Retina (tissue), 1 donor: ENCODE measurements around the gene GNAQ.

Experiments used
- DNase-seq: peaks from one replicate; pipeline ENCODE4 v3.0.0-alpha.2; 2016

GNAQ gene

GRCh38 chr9:77935974-77936373 is 95.6 kb downstream of the GNAQ start:
- DNase-seq: no peak

DNA sequence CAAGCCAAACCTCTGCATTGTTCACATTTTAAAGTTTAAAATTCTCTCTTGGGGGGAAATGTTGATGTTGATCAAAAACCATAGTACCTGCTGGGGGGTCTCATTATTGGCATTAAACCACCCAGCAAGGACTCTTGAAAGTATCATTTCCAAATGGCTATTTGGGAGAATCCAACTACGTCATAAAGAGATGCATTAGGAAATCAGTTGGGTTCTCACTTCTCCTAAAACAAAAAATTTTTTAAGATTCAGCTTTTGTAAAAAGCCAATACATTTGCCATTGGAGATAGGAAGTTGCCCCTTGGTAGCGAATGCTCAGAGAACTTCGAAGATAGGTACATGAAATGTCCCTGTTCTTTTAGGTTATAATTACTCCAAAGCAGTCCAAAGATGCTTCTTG is 96.4 kb downstream of the GNAQ start:
- no peak for DNase-seq

- no peak for DNase-seq
Observed at GRCh38 chr9:77933976-77934375, 97.6 kb downstream of the GNAQ start.

DNA sequence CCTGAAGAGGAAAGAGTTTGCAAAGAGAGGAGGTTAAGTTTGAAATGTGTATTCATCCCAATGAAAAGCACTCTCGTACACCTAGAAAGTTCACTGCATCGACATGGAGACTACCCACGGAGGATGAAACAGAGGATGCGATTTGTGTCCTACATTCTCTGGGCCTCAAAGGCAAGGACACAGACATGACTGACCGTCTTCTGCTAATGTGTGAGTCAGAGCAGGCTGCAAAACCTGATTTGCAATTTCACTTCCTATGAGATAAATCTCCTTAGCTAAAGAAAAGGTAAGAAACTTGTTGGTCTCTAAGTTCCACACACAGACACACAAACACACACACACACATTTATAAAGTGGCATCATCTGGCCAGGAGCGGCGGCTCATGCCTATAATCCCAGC is 98.6 kb downstream of the GNAQ start:
- DNase-seq: no peak

DNA sequence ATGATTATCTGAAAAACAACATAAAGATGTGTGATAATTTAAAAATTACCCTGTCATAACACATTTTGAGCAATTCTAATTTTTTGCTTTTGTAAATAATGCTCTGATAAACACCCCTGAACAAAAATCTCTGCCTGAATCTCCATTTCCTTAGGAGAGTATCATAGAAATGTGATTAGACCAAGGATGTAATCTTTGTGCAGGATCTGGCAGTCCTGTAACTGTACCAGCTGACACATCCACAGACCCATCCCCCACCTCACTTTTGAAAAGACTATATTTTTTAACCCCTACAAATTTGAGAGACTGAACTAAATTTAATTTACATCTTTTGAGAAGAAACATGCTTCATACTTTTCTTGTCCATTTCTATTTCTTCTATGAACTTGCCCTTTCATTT is 101.7 kb downstream of the GNAQ start:
- DNase-seq: no peak

DNA sequence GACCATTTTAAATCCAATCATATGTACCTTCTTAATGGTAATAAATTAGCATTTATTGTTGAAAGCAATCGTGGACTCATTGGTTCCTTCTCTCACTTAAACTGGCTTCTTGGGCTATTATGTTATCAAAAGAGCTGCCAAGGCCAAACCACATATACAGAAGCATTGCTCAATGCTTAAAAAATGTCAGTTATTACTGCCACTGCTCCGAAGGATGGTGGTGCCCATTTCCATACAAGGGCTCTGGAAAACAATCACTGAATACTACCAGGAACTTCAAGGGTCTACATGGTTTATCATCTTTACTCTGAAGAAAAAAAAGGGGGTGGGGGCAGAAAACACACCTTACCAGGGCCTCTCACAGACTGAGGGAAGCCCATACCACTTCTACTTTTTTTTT is 104.3 kb downstream of the GNAQ start:
- DNase-seq: no peak

DNA sequence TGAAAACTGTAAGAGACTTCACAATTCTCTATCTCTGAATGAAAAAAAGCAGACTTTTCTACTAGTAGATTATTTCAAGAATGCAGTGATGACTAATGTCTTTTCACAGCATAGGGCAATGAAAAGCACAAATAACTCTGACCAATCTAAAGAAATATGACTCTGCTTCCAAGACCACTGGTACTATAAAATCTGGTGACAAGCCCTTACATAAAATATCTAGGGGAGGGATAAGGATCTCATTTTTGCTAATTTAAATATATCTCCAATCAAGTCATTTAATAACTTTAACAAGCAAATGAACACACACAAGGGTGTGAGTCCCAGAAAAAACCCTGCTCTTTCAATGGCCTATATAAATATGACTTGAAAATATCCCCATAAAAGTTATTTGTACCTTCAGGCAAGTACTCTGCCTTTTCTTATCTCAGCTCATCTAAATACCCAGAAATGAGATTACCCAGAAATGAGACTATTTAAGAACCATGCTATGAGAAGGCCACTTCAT is 105.2 kb downstream of the GNAQ start:
- no peak for DNase-seq

- DNase-seq: no peak
Observed at GRCh38 chr9:77922591-77922990, 109.0 kb downstream of the GNAQ start.

DNA sequence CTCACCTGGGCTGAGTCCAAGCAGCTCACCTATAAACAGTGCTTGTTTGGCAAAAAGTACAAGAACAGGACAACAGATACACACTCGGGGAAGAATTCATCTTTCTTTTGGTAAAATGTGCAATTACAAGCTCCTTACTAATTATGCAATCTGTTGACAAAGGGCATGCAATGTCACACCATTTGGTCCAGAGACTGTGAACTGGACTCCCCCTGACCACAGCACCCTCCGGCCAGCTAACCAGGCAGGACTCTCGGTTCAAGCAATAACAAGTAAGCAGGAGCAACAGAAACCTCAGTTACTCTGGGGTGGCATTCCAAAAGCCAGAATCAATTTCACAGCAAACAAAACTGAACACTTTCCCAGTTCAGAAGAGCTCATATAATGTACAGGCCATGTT is 113.8 kb downstream of the GNAQ start:
- no peak for DNase-seq

DNA sequence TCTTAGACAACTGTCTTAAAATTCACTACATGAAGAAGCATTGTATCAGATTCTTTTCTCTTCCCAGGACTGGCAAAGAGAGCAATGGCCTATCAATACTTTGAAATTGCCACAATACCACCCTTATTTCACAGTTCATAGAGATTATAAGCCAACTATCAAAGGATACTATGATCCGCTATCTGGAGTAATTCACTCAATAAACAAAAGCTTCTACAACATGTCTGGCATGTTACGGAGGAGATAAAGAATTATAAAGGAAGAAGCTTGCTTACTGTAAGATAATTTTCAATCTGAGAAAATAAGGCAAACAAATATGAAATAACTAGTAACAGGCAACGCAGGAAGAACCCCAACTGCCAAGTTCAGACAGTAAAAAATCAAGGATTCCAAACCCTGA is 114.8 kb downstream of the GNAQ start:
- no peak for DNase-seq

DNA sequence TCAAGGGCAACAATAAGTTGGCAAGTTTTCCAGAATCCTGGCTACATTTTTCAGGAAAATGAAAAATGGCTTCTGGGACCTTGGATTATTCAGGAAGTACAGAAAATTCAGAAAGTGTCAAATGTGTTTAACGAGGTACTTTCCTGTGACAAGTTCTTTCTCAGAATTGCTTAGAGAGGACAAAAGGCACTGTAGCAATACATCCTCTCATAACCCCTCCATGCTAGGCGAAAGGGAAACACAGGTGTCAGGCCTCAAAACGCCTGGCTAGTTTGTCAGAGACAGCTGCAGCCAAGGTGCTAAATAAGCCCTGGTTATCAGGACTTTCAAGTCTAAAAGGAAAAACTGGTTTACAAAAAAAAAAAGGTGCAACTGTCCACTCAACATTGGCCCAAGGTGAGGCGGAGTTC is 115.2 kb downstream of the GNAQ start:
- no peak for DNase-seq

GRCh38 chr9:77915744-77916143 is 115.9 kb downstream of the GNAQ start:
- DNase-seq: no peak

DNA sequence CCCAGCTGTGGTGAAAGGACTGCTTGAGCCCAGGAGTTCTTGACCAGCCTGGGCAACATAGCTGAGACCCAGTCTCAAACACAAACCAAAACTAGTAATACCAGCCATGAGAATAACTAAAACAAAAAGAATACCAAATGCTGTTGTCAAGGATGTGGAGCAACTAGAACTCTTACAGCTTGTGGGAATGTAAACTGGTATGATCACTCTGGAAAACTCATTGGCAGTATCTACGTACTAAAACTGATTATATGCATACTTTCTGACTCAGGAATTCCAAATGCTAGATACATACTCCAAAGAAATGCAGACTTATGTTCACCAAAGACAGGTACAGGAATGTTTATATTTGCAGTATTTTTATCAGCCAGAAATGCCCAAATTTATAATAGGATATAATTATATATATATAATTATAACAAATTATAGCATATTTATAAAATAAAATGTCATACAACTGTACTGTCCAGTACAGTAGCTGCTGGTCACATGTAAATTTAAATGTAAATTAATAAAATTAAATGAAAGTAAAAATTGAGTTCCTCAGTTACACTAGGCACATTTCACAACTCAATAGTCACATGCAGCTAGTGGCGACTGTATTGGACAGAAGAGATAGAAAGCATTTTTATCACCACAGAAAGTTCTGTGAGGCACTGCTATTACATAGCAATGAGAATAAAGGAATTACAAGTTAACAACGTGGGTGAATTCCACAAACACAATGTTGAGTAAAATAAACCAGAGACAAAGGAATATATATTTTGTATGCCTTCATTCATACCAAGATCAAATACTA is 118.5 kb downstream of the GNAQ start:
- no peak for DNase-seq

- DNase-seq: no peak
Observed at GRCh38 chr9:77911928-77912327, 119.7 kb downstream of the GNAQ start.

DNA sequence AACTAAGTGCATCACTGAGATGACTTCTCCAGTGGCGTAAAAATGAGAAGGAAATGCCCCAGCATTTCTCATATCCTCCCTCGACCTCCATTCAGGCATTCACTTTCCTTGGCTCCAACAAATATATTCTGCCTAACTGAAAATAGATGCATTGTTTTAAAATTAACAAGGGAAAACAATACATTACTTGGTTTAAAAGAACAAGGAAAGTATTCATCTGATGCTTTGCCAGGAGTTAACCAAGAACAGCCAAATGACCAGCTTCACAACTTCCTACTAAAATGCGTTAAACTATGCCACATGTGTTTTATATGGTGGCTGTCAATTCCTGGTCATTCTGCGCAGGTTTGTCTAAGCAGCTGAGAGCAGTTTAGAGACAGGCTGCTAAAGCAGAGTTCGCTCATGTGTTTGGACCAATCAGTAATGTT is 121.4 kb downstream of the GNAQ start:
- no peak for DNase-seq

DNA sequence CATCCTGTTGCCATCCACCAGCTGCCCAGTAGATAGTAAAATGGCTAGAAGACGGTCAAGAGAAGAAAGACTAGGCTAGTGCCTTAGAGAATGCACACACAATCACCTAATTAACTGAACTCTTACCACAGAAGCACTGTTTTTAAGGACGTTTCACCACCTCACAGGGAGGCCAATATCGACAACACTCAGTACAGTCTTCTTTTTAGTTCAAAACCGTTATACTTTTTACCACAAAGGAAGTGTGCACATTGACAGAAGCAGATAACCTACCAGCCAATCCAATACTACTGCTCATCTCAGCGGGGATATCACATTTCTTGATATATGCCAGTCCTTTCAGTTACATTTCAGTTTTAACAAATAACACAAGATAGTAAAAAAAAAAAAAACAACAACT is 122.3 kb downstream of the GNAQ start:
- DNase-seq: no peak

DNA sequence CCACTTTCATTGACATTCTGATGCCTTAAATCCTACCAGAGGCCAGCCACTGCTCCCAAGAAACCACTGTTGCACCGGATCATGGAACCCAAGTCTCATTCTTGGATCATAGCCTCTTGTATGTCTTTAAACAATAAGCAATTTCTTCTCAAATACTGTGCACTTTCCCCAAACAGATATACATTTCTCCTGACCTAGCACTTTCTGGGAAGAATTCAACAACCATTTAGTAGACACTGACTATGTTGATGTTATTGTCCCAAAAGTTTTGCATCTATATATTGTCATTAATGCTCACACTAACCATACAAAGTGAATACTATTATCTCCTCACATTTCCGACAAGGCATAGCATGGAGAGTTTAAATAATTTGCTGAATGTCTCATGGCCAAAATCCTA is 123.3 kb downstream of the GNAQ start:
- no peak for DNase-seq

DNA sequence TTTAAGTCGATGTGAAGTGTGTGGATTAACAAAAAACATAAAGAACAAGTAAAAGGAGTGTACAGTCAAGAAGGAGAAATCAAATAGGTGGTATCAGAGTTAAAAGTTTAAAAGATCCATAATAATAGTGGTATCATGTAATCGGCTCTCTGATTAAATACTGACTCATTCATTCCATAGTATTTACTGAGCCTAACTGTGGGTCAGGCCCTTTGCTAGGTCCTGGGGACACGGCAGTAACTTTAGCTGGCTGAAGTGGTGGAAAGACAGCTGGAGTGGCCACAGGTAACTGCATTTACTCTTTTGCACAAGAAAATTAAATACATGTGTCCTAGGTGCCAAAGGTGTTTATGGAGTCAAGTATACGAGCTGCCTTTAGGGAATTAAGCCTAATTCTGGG is 124.0 kb downstream of the GNAQ start:
- no peak for DNase-seq

GRCh38 chr9:77906991-77907390 is 124.6 kb downstream of the GNAQ start:
- no peak for DNase-seq

- no peak for DNase-seq
Observed at GRCh38 chr9:77903666-77904285, 127.8 kb downstream of the GNAQ start.

DNA sequence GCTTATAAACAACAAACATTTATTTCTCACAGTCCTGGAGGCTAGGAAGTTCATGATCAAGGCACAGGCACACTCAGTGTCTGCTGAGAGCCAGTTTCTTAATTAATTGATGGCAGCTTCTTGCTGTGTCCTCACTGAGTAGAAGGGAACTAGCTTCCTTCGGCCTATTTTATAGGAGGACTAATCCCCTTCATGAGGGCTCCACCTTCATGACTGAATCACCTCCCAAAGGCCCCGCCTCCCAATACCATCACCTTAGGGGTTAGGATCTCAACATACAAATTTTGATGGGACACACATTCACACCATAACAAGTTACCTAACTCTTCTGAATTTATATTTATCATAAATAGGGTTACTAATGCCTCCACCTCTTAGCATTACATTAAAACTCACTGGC is 129.8 kb downstream of the GNAQ start:
- DNase-seq: no peak

- DNase-seq: no peak
Observed at GRCh38 chr9:77901018-77901417, 130.6 kb downstream of the GNAQ start.

DNA sequence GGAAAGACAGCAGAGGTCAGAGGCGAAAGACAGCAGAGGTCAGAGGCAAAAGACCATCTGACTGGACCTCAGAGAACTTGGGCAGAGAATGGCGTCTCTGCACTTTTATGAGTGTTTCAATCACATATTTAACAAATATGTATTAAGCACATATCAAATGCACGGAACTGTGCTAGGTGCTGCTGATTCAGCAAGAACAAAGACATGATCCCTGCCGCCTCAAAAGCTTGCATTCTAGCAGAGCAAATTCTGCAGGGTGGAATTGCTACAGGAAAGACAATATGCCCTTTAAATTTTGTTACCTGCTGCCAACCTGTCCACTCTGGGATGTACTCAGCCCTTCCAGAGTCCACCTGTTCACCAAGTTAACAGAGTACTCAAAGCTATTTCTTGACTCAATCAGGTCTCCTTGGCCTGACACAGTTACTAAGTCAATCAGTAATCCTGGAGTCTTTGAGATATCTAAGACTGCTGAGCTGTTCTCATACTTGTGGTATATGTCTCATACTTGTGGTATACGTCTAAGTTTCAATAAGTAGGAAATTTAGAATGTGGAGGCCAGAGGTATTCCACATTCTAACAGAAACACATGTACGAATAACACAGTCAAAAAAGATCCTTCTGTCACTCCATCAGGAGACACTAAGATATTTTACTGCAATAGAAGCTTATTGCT is 131.8 kb downstream of the GNAQ start:
- DNase-seq: no peak

- DNase-seq: no peak
Observed at GRCh38 chr9:77898864-77899263, 132.7 kb downstream of the GNAQ start.
